GM21576 (cell line): ENCODE measurements around the gene CSNK1G1.
"Not testable (repeated sequence)": the region's sequence is repeated elsewhere in the genome, so short reads cannot be mapped to it uniquely, and the experiment has no call there.

Source experiments
- ATAC-seq: cut with Tn5 transposase; IDR thresholded peaks from one replicate; pipeline ENCODE4 v1.9.1; 2021; ENCODE audit warnings: mild to moderate bottlenecking, moderate library complexity; ENCODE audit not compliant: unreplicated experiment

CSNK1G1 gene

DNA sequence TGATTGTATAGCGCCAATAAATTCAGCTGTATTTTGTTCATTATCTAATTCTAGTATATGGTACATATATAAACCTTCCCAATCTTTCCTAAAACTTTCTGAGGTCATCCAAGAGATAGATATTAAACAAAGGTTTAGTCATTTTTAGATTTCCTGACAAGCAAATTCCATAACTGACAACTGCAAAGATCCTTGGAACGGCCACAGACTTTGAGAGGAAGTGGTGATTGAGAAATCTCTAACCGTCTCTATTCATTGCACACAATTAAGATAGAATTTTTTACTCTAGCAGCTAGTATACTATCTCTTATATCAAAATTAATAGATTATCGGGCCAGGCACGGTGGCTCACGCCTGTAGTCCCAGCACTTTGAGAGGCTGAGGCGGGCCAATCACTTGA is 4.7 kb downstream of the CSNK1G1 start:
- ATAC-seq = no peak

DNA sequence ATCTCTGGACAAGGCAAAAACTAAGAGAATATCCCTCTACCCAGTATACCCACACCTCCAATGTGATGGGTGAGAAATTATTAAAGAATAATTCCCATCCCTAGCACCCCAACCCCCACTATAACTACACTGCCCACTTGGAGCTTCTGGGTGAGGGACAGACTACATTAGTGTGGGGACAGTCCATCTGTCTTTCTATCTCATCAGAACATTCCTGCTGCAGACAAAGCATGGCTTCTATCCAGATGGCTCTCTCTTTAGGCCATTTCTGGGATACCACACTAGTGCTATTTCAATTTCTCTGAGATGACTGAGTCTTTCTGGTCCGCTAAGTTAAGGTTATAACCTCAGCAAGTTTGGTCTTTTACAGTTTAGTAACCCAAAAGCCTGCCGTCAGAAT is 6.6 kb downstream of the CSNK1G1 start:
- ATAC-seq = no peak

- no peak for ATAC-seq
These were observed 7.5 kb downstream of the CSNK1G1 start for GRCh38 chr15:64348455-64348854.

DNA sequence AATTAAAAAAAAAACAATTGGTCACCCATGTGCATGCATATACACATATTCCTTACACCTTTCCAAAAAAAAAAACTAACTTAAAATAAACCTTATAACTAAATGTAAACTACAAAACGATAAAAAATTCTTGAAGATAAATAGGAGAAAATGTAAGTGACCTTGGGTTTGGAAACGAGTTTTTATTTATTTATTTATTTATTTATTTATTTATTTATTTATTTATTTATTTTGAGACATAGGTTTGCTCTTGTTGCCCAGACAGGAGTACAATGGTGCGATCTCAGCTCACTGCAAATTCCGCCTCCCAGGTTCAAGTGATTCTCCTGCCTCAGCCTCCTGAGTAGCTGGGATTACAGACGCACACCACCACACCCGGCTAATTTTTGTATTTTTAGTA is 9.7 kb downstream of the CSNK1G1 start:
- not testable (repeated sequence) for ATAC-seq

DNA sequence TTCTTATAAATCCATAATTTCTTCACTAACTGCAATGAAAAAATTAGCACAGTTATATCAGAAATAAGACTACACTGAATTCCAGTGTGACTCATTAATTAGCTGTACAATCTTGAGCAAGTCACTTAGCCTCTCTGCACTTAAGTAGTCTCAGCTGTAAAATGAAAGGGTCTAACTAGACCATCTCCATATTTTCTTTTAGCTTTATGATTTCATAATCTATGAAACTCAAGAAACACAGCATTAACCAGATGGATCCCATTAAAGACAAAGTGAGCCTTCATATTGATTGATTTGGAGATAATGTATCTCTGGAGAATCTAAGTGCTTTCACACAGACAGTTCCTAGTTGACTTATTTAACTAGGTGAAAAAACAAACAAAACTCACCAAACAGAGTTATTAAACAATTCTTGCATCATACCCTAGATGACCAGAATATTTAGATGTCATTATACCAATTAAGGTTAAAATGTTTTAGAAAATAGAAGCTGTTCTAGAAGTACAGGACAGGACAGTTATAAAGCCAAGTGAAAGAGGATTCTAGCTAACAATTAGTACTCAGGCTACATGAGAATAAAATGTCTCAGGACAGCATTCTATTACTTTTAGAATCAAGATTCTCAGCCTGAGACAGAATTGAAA is 11.2 kb downstream of the CSNK1G1 start:
- ATAC-seq = no peak

DNA sequence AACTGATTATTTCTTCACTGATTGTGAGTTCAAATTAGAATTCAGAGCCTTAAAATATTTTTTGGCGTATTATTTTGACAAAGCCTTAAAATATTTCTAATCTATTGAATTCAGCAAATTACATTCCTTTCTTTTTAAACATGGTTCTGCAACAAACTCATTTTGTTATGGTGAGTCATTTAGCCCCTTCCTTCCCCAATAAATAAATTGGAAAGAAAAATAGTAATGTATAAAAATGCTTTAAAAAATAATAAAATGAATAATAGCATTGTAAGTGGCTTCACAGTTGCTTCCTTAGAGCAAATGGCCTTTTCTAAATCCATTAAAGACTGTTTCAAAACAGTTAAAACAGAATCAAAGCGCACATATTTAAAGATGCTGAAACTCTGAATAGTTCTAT is 12.1 kb downstream of the CSNK1G1 start:
- ATAC-seq = no peak

DNA sequence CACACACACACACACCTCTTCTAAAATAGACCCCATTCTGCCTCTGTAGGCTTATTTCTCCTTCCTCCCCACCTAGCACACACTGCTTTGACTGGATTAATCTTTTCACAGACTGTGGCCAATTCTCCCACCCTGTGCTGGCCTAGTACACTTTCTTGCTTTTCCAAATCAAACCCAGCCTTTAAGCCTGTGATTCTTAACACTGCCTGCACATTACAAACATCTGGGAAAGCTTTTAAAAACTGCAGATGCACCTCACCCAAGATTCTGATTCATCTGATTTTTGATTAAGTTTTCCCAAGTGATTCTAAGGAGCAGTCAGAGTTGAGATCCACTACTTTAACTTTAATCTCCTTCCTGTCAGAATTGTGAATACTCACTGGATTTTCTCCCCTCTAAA is 12.8 kb downstream of the CSNK1G1 start:
- ATAC-seq = no peak

DNA sequence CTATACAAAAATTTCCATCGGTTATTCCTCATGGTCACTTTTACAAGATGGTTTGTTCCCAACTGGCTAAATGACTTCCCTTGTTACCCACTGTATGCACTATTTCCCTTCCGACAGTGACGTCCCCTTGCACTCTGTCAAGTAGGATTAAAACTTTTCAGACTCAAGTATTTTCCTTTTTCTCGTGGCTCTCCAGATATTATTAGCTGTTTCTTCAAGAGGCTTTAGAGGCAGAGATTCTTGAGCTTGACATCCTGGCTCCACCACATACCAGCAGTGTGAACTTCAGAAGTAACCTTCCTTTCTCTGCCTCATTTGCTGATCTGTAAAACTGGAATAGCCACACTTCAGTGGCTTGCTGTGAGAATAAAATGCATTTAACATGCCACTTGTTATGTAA is 14.0 kb downstream of the CSNK1G1 start:
- no peak for ATAC-seq

DNA sequence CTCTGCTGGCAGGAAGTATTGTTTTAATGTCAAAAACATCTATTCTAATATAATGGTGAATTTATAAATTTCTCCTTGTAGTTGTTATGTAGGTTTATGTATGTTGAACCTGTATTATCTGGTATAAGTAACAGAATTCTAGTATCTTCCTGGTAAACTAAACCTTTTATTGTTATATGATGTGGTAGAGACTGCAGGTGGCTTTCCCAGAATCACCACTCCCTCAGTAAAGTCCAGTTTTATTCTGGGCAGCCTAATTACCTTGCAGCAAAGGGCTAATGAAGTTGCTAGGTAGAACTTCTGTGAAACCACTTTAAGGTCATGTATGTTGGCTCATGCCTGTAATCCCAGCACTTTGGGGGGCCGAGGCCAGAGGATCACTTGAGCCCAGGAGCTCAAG is 15.6 kb downstream of the CSNK1G1 start:
- ATAC-seq = no peak

DNA sequence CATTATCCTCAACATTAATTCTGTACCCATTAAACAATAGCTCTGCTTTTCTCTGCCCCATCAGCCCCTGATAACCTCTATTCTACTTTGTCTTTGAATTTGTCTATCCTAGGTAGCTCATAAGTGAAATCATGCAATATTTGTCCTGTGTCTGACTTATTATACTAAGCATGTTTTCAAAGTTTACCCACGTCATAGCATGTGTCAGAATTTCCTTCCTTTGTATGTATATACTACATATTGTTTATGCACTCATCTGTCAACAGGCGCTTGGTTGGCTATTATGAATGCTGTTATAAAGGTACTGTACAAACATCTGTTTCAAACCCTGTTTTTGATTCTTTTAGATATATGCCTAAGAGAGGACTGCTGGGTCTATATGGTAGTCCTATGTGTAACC is 18.2 kb downstream of the CSNK1G1 start:
- no peak for ATAC-seq

DNA sequence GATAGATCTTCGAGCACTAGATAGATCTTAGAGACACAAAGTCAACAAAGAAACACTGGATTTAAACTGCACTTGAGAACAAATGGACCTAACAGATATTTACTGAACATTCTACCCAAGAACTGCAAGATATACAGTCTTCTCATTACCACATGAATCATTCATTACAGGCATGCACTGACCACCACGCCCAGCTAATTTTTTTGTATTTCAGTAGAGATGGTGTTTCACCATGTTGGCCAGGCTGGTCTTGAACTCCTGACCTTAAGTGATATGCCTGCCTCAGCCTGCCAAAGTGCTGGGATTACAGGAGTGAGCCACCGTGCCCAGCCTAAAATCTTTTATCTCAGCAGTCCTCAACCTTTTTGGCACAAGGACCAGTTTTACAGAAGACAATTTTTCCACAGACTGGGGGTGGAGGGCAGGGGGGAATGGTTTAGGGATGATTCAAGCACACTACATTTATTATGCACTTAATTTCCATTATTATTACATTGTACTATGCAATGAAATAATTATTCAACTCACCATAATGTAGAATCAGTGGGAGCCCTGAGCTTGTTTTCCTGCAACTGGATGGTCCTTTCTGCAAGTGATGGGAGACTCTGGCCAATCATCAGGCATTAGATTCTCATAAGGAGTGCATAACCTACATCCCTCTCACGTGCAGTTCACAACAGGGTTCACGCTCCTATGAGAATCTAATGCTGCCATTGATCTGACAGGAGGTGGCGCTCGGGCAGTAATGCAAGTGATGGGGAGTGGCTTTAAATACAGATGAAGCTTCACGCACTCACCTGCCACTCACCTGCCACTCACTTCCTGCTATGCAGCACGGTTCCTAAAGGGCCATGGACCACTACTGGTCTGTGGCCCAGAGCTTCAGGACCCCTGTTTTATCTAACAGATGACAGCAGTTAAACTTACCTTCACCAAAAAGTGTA is 21.7 kb downstream of the CSNK1G1 start:
- ATAC-seq = no peak

GRCh38 chr15:64333516-64333915 is 22.5 kb downstream of the CSNK1G1 start:
- ATAC-seq = no peak

GRCh38 chr15:64331668-64332067 is 24.3 kb downstream of the CSNK1G1 start:
- ATAC-seq = not testable (repeated sequence)

DNA sequence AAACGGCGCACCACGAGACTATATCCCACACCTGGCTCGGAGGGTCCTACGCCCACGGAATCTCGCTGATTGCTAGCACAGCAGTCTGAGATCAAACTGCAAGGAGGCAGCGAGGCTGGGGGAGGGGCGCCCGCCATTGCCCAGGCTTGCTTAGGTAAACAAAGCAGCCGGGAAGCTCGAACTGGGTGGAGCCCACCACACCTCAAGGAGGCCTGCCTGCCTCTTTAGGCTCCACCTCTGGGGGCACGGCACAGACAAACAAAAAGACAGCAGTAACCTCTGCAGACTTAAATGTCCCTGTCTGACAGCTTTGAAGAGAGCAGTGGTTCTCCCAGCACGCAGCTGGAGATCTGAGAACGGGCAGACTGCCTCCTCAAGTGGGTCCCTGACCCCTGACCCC is 29.0 kb downstream of the CSNK1G1 start:
- ATAC-seq = not testable (repeated sequence)

GRCh38 chr15:64326458-64326857 is 29.5 kb downstream of the CSNK1G1 start:
- not testable (repeated sequence) for ATAC-seq

DNA sequence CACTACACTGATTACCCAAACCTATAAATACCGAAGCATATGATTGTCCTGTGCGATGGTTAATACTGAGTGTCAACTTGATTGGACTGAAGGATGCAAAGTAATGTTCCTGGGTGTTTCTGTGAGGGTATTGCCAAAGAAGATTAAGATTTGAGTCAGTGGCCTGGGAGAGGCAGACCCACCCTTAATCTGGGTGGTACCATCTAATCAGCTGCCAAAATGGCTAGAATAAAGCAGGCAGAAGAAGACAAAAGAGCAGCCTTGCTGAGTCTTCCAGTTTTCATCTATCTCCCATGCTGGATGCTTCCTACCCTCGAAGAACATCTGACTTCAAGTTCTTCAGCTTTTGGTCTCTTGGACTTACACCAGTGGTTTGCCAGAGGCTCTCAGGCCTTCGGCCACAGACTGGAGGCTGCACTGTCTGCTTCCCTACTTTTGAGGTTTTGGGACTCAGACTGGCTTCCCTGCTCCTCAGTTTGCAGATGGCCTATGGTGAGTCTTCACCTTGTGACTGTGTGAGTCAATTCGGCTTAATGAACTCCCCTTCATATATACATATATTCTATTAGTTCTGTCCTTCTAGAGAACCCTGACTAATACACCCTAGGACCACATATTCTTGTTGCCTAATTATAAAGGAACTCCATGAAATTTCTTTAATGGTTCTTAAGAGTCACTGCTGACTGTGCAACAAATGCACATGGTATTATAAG is 31.7 kb downstream of the CSNK1G1 start:
- ATAC-seq = no peak

DNA sequence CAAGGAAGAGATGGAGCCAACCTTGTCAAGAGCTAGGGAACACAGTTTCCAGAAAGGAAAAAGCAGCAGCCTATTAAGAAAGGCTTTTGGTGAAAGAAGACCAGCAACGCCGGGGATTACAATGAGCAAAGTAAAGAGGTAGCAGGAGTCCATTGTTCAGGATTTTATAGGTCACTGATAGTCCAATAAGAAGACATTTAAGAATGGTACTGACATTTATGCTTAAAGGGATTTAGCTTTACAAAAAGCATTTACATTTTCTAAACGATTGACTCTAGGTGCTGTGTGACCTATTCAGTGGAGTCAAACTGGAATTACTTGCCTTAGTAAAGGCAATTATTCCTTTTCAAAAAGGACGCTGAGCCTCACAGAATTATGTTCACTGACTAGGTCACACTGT is 40.8 kb downstream of the CSNK1G1 start:
- ATAC-seq = no peak

DNA sequence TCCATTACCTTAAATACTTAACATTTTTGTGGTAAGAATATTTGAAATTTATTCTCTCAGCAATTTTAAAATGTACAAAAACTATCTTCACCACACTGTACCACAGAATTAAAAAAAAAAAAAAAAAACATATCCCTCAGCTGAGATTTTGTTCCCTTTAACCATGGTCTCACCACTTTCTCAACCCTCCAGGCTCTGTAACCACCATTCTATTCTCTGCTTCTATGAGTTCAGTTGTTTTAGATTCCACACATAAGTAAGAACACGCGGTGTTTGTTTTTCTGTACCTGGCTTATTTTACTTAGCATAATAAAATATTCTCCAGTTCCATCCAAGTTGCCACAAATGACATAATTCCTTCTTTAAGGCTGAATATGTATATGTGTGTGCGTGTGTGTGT is 41.5 kb downstream of the CSNK1G1 start:
- no peak for ATAC-seq

GRCh38 chr15:64311566-64311965 is 44.4 kb downstream of the CSNK1G1 start:
- ATAC-seq = no peak

DNA sequence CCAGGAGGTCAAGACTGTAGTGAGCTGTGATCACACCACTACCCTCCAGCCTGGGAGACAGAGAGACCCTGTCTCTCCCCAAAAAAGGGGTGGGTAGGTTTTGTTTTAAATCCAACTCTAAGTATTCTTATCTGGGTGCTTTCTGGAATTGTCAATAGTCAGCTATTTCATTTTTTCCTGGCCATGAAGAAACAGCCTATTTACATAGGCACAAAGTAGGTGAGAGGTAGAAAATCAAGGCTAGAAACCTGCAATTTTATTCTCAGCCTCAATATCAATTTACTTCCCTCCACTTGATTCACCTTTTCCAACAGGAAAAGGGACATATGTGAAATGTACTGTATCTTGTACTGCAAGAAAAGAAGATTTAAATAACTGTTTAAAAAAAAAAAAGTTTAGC is 45.9 kb downstream of the CSNK1G1 start:
- no peak for ATAC-seq

DNA sequence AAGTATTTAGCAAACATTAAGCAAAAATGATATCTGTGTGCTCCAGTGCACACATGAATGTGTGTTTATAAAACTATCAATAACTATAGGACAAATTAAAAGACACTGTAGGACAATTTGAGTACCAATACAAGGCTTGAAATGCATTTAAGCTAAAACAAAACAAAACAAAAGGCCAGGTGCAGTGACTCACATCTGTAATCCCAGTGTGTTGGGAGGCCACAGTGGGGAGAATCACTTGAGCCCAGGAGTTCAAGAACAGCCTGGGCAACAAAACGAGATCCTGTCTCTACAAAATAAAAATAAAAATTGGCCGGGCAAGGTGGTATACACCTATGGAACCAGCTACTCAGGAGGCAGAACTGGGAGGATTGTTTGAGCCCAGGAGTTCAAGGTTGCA is 50.7 kb downstream of the CSNK1G1 start:
- no peak for ATAC-seq

GRCh38 chr15:64289550-64289949 is 66.4 kb downstream of the CSNK1G1 start:
- ATAC-seq = no peak
